Measurements from ENCODE around the gene MACIR.

Gene MACIR

DNA sequence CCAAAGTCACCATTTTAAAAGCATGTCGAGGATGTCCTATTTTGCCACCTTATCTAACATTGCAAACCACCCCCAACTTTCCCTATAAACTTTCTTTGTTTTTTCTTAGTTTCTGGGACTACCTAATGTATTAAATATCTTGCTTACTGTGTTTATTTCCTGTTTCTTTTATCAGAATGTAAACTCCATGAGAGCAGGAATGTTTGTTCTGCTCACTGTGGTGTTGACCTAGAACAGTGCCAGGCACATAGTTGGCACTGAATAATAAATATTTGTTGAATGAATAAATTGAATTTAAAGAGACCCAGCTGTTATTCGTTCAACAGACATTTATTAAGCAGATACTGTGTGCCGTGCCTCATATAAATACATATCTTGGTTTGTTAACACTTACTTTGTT lies 35.2 kb downstream of the MACIR start:
- no peak for DNase-seq

- DNase-seq, result no peak
Observed at GRCh38 chr5:103294906-103295305, 36.3 kb downstream of the MACIR start.

- DNase-seq, result no peak
Observed at GRCh38 chr5:103295424-103295823, 36.9 kb downstream of the MACIR start.

DNA sequence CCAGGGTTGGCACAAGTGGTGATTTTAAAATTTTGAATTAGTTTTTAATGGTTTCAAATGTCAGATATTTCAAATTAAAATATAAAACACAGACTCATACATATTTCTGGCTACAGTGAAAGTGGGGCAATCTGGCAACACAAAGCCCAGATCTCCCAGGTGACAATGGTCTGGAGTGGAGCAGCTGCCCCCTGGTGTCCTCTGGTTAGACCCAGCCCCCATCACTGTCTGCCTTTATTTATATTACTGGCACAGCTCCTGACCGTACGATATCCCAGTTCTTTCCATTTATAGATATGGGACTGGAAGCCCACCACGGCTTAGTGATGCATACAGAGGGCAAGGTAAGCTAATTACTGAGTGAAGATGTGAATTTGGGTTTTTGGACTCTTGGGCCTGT lies 37.3 kb downstream of the MACIR start:
- no peak for DNase-seq

GRCh38 chr5:103298117-103298516 lies 39.6 kb downstream of the MACIR start:
- DNase-seq, result no peak

DNA sequence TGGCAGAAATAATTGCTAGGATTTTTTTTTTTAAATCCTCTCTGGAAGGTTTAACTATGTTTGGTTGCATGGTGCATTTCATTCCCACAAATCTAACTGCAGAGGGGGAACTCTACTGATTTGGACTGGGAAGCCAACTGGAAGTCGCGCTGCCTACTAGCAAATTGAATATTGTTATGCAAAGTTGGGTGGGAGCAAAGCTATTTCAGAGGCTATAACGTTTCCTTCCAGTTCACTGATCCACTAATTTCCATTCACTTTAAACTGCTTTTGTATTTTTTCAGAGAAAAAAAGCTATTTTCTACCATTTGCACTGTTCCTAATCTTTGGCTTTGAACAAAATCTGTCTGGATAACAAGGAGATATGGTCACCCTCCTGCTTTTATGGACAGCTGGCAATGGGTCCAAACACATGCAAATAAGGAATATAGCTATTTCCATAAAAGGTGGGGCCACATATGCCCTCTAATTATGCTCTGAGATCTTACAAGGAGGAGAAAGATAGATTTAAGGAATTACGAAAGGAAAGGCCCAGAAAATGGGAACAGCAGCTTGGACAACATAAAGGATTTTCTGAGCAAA lies 40.1 kb downstream of the MACIR start:
- no peak for DNase-seq

DNA sequence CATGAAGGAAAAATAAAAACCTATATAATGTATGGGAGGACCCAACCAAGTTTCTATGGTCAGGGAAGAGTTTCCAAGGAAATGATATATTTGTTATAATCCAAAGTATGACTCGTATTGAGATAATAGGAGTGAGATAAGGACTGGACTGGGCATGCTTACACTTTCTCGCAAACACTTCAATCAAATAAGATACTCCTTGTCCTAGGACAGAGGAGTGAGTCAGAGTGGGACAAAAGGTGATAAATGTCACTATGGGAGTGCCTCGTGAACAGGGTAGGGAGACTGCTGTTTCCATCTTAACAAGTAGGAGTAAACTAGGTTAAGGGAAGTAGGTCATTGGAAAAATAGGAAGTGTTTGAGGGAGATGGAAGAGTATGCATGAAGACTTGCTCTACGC lies 47.2 kb downstream of the MACIR start:
- no peak for DNase-seq

DNA sequence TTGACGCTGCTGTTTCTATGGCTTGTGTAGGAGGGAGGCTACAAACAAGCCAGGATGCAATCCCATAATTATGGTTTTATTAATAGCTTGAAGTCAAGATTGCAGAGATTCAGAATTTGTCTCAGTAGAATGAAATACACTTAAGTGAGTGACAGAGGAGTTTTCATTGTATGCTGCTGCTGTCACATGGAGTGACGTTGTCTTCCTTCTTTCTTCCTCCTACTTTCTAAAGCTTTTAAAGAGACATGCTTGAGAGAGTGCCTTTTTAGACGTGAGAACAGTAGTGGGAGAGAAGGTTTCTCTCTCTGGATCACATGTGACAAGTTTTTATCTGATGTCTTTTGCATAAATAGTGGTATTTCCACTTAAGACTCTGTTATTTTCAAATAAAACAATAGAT lies 48.9 kb downstream of the MACIR start:
- DNase-seq, result no peak

- DNase-seq, result no peak
Observed at GRCh38 chr5:103308774-103309173, 50.2 kb downstream of the MACIR start.

GRCh38 chr5:103313056-103313455 lies 54.5 kb downstream of the MACIR start:
- DNase-seq, result no peak

GRCh38 chr5:103315455-103315854 lies 56.9 kb downstream of the MACIR start:
- no peak for DNase-seq

DNA sequence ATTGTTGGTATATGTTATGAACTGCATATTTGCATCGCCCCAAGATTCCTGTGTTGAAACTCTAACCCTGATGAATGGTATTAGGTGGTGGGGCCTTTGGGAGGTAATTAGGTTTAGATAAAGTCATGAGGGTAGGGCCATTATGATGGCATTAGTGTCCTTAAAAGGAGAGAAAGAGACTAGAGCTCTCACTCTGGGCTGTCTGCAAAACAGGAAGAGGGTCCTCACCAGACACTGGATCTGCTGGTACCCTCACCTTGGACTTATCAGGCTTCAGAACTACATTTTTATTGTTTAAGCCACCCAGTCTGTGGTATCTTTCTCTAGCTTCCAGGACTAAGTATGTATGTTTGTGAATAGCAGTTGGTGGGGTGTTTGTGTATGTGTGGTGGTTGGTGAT lies 68.9 kb downstream of the MACIR start:
- no peak for DNase-seq

DNA sequence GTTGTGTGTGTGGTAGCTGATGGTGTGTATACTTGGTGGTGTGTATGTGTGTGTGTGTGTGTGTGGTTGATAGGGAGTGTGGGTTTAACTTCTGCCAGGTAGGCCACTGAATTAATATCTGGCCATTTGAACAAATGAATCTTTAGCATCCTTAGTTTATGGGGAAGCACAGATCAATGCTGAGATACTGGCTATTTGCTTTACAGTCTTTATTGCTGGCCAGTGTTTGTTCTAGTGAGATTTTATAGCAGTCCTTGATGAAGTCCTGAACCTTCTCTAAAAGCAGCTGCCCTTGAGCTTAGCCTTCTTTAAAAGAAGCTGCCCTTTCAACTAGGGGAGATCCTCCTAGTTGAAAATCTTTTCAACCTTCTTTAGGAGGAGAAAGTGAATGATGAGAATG lies 69.3 kb downstream of the MACIR start:
- DNase-seq, result no peak
